DMS53 (cell line): ENCODE data around the gene TNK2.
"Not testable (repeated sequence)": the region's sequence is repeated elsewhere in the genome, so short reads cannot be mapped to it uniquely, and the experiment has no call there.

Experiments used
- DNase-seq: peaks from one replicate; lab custom pipeline; 2025; lab: John Stamatoyannopoulos, UW

Gene TNK2

GRCh38 chr3:195821403-195822130 lies 86.8 kb downstream of the TNK2 start:
- no peak for DNase-seq

GRCh38 chr3:195820901-195821300 lies 87.5 kb downstream of the TNK2 start:
- DNase-seq = no peak

- DNase-seq = no peak
Observed at GRCh38 chr3:195820186-195820585, 88.2 kb downstream of the TNK2 start.

GRCh38 chr3:195818301-195818700 lies 90.0 kb downstream of the TNK2 start:
- no peak for DNase-seq

- DNase-seq = no peak
Observed at GRCh38 chr3:195817578-195818135, 90.7 kb downstream of the TNK2 start.

GRCh38 chr3:195816276-195816913 lies 92.0 kb downstream of the TNK2 start:
- DNase-seq = not testable (repeated sequence)

GRCh38 chr3:195815169-195815771 lies 93.1 kb downstream of the TNK2 start:
- no peak for DNase-seq

- peak; percentile 16 for DNase-seq
Observed at GRCh38 chr3:195813916-195814640, 94.3 kb downstream of the TNK2 start.
